Muscle layer of colon (tissue), 2 donors: ENCODE results near the gene H2AZ2.
"Not testable (repeated sequence)": the region's sequence is repeated elsewhere in the genome, so short reads cannot be mapped to it uniquely, and the experiment has no call there.

Source experiments
- H3K27ac ChIP-seq: one replicate; pipeline ENCODE4 v1.7.0; 2013; ENCODE audit warnings: low read depth, mild to moderate bottlenecking, low read length, moderate library complexity
- H3K27me3 ChIP-seq, 2 donors: one replicate each; pipeline ENCODE4 v1.7.0; 2013; ENCODE audit warnings: low read length in 2 of 2, mild to moderate bottlenecking in 2 of 2; ENCODE audit not compliant: insufficient read depth in 2 of 2, control insufficient read depth in 1 of 2
- H3K36me3 ChIP-seq: one replicate; pipeline ENCODE4 v1.7.0; 2013; ENCODE audit warnings: mild to moderate bottlenecking, low read length; ENCODE audit not compliant: insufficient read depth
- H3K4me1 ChIP-seq: one replicate; pipeline ENCODE4 v1.7.0; 2013; ENCODE audit warnings: mild to moderate bottlenecking, low read length; ENCODE audit not compliant: insufficient read depth
- H3K4me3 ChIP-seq, 2 donors: one replicate each; pipeline ENCODE4 v1.7.0; 2013; ENCODE audit warnings: low read length in 2 of 2, low read depth in 1 of 2, mild to moderate bottlenecking in 1 of 2, moderate library complexity in 1 of 2
- H3K9ac ChIP-seq: one replicate; pipeline ENCODE4 v1.7.0; 2013; ENCODE audit warnings: low read length
- H3K9me3 ChIP-seq: one replicate; pipeline ENCODE4 v1.7.0; 2013; ENCODE audit warnings: mild to moderate bottlenecking, low read length
- donor health status: abdominal sarcoma.
- donor health status: Adenocarcinoma of cecum.

Gene H2AZ2

DNA sequence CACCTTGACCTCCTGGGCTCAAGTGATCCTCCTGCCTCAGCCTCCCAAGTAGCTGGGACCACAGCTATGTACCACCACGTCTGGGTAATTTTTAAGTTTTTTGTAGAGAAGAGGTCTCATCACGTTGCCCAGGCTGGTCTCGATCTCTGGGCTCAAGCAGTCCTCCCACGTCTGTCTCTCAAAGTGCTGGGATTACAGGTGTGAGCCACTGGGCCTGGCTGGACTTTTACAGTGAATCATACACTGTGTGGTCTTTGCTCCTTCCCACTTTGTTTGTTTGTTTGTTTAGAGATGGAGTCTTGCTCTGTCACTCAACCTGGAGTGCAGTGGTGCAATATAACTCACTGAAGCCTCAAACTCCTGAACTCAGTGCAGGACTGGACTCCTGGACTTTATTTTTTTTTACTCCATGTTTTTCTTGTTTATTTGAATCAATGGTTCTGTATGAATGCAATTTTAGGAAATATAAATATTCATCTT lies 38.9 kb downstream of the H2AZ2 start:
- Histone ChIP-seq H3K27me3 (no peaks in the 10 kb centered on the region), H3K4me3 (no peak overlapping the region), H3K4me1 (no peaks in the 10 kb centered on the region), H3K27ac (no peak overlapping the region), H3K9ac (no peak overlapping the region), H3K9me3 (no peaks in the 10 kb centered on the region), H3K36me3 (no peaks in the 10 kb centered on the region)

DNA sequence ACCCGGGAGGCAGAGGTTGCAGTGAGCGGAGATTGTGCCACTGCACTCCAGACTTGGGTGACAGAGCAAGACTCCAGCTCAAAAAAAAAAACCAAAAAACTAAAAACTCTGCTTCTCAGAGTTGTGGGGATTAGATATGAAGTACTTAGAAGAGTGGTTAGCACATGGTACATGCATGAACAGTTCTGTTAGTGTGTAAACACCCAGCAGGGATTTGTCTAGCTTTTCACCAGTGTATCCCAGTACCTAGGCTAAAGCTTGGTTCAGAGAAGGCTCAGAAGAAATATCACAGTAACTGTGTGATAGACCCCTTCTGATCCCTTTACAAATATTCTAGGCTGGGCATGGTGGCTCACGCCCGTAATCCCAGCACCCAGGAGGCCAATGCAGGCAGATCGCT lies 41.9 kb downstream of the H2AZ2 start:
- H3K27me3 ChIP-seq: no peaks in the 10 kb centered on the region
- no peaks in the 10 kb centered on the region for H3K4me1 ChIP-seq
- no peak overlapping the region for H3K9ac ChIP-seq
- no peak overlapping the region for H3K27ac ChIP-seq
- no peaks in the 10 kb centered on the region for H3K9me3 ChIP-seq
- H3K4me3 ChIP-seq: no peak overlapping the region
- H3K36me3 ChIP-seq: peaks cover 21% of the 10 kb centered on the region

DNA sequence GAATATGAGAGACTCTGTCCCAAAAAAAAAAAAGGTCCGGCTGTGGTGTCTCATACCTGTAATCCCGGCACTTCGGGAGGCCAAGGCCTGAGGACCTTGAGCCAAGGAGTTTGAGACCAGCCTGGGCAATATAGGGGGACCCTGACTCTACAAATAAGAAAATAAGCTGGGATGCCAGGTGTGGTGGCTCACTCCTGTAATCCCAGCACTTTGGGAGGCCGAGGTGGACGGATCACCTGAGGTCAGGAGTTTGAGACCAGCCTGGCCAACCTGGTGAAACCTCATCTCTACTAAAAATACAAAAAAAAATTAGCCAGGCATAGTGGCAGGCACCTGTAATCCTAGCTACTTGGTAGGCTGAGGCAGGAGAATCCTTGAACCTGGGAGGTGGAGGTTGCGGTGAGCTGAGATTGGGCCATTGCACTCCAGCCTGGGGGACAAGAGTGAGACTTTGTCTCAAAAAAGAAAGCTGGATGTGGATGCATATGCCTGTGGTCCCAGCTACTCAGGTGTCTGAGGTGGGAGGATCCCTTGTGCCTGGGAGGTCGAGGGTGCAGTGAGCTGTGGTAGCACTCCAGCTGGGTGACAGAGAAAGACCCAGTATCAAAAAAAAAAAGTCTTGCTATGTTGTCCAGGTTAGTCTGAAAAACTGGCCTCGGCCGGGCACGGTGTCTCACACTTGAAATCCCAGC lies 43.9 kb downstream of the H2AZ2 start:
- H3K27me3 ChIP-seq, H3K27ac ChIP-seq, H3K9ac ChIP-seq, H3K4me3 ChIP-seq, H3K4me1 ChIP-seq, H3K9me3 ChIP-seq: not testable (repeated sequence)
- H3K36me3 ChIP-seq: peaks cover 36% of the 10 kb centered on the region

DNA sequence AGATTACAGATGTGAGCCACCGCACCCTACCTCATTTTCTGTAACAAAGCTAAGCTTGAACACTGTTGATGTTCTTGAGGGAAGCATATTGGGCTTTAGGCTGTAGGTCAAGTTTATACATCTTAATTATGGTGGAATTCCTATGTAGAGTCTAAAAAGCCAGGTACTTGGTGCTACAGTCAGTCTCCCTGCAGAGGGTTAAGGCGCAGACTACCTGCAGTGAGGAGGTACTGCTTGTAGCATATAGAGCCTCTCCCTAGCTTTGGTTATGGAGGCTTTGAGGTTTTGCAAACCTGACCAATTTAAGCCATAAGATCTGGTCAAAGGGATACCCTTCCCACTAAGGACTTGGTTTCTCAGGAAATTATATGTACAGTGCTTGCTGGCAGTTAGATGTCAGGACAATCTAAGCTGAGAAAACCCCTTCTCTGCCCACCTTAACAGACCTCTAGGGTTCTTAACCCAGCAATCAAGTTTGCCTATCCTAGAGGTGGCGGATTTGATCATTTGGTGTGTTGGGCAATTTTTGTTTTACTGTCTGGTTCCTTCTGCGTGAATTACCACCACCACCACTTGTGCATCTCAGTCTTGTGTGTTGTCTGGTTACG lies 45.4 kb downstream of the H2AZ2 start:
- Histone ChIP-seq H3K9me3 (no peaks in the 10 kb centered on the region), H3K27me3 (no peaks in the 10 kb centered on the region), H3K4me3 (no peak overlapping the region), H3K4me1 (peaks cover 19% of the 10 kb centered on the region), H3K36me3 (peaks cover 40% of the 10 kb centered on the region), H3K27ac (no peak overlapping the region), H3K9ac (no peak overlapping the region)

GRCh38 chr7:44801890-44802289 lies 46.0 kb downstream of the H2AZ2 start:
- H3K4me3 ChIP-seq: no peak overlapping the region
- peaks cover 40% of the 10 kb centered on the region for H3K36me3 ChIP-seq
- no peak overlapping the region for H3K27ac ChIP-seq
- H3K27me3 ChIP-seq: no peaks in the 10 kb centered on the region
- H3K9ac ChIP-seq: no peak overlapping the region
- peaks cover 19% of the 10 kb centered on the region for H3K4me1 ChIP-seq
- no peaks in the 10 kb centered on the region for H3K9me3 ChIP-seq

- no peak overlapping the region for H3K9ac ChIP-seq
- peaks cover 23% of the 10 kb centered on the region for H3K4me1 ChIP-seq
- no peaks in the 10 kb centered on the region for H3K27me3 ChIP-seq
- no peaks in the 10 kb centered on the region for H3K9me3 ChIP-seq
- no peak overlapping the region for H3K4me3 ChIP-seq
- H3K27ac ChIP-seq: no peak overlapping the region
- H3K36me3 ChIP-seq: peaks cover 40% of the 10 kb centered on the region
Measured at GRCh38 chr7:44799939-44800338, 47.9 kb downstream of the H2AZ2 start.

DNA sequence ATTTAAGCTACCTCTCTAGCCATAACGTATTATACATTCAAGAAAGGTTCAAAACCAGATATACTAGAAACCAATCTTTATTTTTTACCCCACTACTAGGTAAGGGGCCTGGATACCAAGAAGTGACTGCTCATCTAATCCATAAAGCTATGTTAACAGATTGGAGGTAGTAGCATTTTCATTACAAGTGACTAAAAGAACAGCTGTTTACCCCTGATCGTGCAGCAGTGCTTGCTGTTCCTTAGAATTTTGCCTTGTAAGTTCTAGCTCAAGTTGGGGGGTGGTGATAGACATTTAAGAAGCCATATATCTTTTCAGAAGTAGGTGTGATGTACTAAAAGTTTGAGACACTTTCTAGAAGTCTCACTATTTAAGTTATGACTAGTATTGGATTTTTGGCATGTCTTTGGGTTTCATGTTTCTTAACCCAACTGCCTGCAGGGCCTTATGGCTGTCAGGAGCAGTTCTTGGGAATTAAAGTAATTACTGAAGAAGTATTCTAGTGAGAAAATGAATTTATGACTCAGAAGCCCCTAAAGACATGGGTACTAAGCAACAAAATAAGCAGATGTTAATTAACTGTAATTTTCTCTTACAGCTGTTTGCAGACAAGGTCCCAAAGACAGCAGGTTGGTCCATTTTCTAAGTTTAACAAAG lies 49.1 kb downstream of the H2AZ2 start:
- Histone ChIP-seq H3K27ac (no peak overlapping the region), H3K4me3 (no peak overlapping the region), H3K9ac (no peak overlapping the region), H3K36me3 (peaks cover 40% of the 10 kb centered on the region), H3K4me1 (peaks cover 23% of the 10 kb centered on the region), H3K27me3 (no peaks in the 10 kb centered on the region), H3K9me3 (no peaks in the 10 kb centered on the region)

- peaks cover 29% of the 10 kb centered on the region for H3K36me3 ChIP-seq
- H3K9me3 ChIP-seq: no peaks in the 10 kb centered on the region
- H3K9ac ChIP-seq: peak overlapping the region; percentile 62
- peaks cover 23% of the 10 kb centered on the region for H3K4me1 ChIP-seq
- H3K4me3 ChIP-seq: peak overlapping the region; percentile 59 to 85
- no peaks in the 10 kb centered on the region for H3K27me3 ChIP-seq
- H3K27ac ChIP-seq: peak overlapping the region; percentile 99
Measured at GRCh38 chr7:44797329-44798258, 50.3 kb downstream of the H2AZ2 start.

- Histone ChIP-seq H3K4me3 (peak within 1 kb of the TSS; percentile 59 to 85), H3K36me3 (peaks cover 22% of the 10 kb centered on the region), H3K9me3 (no peaks in the 10 kb centered on the region), H3K4me1 (peaks cover 23% of the 10 kb centered on the region), H3K27ac (peak within 1 kb of the TSS; percentile 99), H3K27me3 (no peaks in the 10 kb centered on the region), H3K9ac (peak within 1 kb of the TSS; percentile 74)
Measured at GRCh38 chr7:44796504-44797328, 51.2 kb downstream of the H2AZ2 start, which contains the start of gene PPIA. Gene PPIA, plus strand, starts transcription at chr7:44796681. Its CDS starts 44 bp downstream, at chr7:44796725.

- Histone ChIP-seq H3K36me3 (peaks cover 19% of the 10 kb centered on the region), H3K9ac (peak overlapping the region; percentile 74), H3K4me3 (peak overlapping the region; percentile 59 to 85), H3K9me3 (no peaks in the 10 kb centered on the region), H3K27me3 (no peaks in the 10 kb centered on the region), H3K4me1 (peaks cover 23% of the 10 kb centered on the region), H3K27ac (peak overlapping the region; percentile 99)
Measured at GRCh38 chr7:44796034-44796503, 51.8 kb downstream of the H2AZ2 start.
